HG03521 (cell line): ENCODE results near the gene BTBD9.

Experiments used
- ATAC-seq: cut with Tn5 transposase; IDR thresholded peaks from one replicate; pipeline ENCODE4 v1.9.1; 2021; ENCODE audit warnings: mild to moderate bottlenecking, moderate library complexity; ENCODE audit not compliant: unreplicated experiment

Gene BTBD9

GRCh38 chr6:38639498-38640215 is at the start of gene BTBD9:
BTBD9 (minus strand) TSS chr6:38639929.
- ATAC-seq = peak; percentile 68

- no peak for ATAC-seq
These were observed 48.9 kb upstream of the BTBD9 start for GRCh38 chr6:38688579-38689087.

DNA sequence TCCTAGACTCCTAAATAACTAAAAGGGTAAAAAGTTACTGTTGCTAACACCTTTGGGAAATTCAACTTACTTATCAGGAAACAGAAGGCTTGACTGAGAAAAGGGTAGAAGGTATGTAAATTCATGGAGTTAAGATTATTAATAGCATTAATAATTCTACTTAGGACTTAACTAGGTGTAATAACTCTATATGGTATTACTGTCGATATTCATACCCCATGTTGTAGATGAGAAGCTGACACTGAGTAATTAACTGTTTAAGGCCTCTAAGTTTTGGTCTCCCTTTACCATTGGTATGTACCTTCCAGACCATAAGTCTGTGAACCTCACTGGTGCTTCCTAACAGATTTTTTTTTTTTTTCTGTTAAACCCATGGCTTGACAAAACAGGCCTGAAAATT is 47.8 kb upstream of the BTBD9 start:
- ATAC-seq = no peak

GRCh38 chr6:38687043-38687353 is 47.3 kb upstream of the BTBD9 start:
- ATAC-seq = no peak

GRCh38 chr6:38686270-38687042 is 46.7 kb upstream of the BTBD9 start:
- no peak for ATAC-seq

DNA sequence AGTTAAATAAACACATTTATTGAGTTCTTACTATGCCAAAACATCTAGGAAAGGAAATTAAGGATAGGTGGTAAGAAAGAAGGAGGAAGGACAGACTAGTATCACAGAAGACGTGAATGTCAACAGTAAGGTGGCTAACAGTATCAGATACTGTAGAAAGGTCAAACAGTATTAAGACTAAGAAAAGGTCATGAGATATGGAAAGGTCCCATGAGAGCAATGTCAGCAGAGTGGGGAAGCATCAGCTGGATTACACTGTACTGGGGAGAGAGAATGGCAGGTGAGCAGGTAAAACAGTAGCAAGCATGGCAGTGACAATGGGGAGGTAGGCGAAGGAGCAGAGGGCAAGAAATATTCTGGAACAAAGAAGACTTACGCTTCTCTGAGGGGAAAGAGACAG is 45.2 kb upstream of the BTBD9 start:
- ATAC-seq = no peak

GRCh38 chr6:38684237-38684636 is 44.5 kb upstream of the BTBD9 start:
- no peak for ATAC-seq

DNA sequence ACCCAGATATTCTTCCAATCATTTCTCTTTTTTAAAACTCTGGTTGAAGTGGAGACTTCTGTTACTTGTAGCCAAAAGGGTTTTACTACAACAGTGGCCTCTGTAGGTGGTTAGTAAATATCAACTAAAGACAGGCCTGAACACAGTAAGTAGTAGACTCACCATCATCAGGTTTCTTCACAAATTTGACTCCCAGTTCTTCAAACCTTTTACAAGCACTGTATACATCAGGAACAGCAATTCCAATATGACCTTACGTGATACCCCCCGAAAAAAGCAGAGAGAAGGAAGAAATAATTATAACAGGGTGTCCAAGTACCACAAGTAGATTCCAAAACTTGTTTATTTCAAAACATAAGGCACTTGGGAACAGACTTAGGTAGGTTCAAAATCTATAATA is 42.1 kb upstream of the BTBD9 start:
- no peak for ATAC-seq

GRCh38 chr6:38679668-38680067 is 39.9 kb upstream of the BTBD9 start:
- ATAC-seq = no peak

GRCh38 chr6:38678178-38678760 is 38.5 kb upstream of the BTBD9 start:
- no peak for ATAC-seq

DNA sequence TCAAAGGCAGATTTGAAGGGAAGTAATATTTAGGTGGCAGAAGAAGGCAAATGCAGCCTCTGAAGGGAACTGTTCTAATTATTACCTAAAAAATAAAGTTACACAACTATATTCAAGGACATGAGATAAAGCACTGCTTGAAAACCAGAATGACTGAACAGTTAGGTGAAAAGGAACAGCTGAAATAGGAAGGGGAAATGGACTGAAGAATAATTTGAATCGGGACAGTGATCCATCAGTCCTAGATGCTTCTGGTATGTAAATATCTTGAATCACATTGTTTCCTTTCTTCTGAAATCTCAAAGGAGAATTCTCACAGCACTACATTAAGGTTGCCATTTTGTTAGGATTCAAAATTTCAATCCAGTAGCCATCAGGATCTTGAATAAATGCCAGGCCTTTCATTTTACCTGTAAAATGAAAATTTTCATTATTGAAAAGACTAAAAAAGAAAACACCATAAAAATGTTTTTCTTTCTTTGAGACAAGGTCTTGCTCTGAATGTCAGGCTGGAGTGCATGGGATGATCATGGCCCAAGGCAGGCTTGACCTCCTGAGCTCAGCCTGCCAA is 37.3 kb upstream of the BTBD9 start:
- ATAC-seq = no peak

- no peak for ATAC-seq
These were observed 36.7 kb upstream of the BTBD9 start for GRCh38 chr6:38676236-38676973.

- no peak for ATAC-seq
These were observed 33.9 kb upstream of the BTBD9 start for GRCh38 chr6:38673397-38674165.

DNA sequence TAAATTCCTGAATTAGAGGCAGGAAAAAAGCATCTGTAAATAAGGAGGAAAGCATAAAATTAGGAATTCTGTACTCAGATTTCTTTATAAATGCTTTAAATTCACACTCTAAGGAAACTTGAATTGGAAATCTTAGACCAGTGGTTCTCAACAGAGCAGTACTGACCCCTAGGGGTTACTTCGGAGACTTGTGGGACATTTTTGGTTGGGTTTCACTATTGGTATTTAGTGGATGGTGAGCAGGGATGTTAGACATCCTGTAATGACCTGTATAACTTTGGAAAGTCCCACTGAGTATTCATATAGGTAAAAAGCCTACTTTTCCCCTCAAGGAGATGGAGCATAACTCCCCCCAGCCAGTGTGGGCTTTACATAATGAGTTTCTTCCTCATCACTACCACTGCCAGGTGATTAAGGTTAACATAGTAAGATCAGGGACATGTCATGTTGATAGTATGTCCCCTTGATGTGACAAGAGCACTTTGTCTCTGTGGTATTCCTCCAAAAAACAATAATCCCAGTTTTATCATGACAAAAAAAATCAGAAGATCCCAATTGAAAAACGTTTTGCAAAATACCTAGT is 32.2 kb upstream of the BTBD9 start:
- peak; percentile 82 for ATAC-seq

DNA sequence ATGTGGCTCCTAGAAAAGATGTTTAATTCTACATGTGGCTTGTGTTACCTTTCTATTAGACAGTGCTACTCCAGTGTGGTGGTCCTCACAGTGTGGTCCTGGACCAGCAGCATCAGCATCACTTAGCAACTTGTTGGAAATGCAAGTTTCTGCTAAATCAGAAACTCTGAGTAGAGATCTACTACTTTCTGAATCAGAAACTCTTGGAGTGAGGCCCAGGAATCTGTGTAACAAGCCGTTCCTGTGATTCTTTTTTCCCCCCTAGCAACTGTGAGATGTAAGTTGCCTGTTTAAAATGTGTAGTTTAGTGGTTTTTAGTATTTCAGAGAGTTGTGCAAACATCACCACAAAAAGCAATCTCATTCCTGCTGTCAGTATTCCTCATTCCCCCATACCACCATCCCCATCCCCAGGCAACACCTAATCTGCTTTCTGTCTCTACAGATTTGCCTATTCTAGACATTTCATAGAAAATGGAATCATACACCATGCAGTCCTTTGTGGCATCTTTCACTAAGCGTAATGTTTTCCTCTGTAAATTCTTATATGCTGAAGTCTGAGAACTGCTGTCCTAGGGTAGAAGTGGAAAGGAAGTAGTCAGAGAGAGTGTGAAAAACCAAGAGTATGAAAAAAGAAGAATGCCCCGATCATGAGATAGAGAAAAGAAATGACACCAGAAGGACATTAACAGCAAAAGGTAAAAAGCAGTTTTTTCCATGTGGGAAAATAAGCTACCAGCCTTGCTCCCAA is 18.9 kb upstream of the BTBD9 start:
- no peak for ATAC-seq

GRCh38 chr6:38656896-38657295 is 17.2 kb upstream of the BTBD9 start:
- no peak for ATAC-seq

DNA sequence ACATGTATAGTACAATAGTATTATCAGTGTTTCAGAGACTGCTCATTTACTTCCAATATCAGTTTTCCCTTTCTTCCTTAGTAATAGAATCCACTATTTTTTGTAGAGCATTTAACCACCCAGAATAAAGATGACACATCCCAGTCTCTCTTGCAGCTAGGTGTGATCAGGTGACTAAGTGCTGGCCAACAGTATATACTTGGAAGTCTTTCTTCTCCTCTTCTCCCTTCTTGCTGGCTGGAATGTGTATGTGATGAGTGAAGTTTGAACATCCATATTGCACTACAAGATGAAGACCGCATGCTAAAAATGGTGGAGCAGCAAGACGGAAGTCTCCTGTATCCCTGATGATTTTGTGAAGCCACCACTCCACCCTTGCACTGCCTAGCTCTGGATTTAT is 14.5 kb upstream of the BTBD9 start:
- ATAC-seq = no peak

DNA sequence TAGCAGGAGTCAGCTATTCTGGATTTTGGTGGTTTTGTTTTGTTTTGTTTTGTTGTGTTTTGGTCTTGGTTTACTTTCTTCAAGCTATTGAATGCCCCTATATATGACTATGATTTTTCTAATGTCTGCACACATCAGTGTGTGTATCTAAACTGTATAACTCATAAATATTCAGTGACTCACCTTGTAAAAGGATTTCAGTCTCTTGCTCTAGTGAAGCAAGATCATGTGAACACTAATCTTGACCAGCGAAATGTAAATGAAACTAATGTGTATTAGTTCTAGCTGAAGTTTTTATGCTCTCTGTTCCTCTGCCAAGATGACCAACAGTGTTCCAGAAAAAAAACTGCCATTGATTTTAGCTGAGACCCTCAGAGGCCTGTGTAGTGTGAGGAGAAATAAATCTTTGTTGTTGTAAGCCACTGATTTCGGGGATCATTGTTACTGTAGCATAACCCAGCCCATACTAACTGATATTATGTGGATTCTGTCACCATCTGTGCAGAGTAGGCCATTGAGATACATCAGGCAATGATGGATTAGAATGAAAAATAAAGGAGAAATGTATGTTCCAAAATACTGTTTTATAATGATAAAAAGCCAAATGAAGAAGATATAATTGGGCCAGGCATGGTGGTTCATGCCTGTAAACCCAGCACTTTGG is 11.5 kb upstream of the BTBD9 start:
- ATAC-seq = no peak
